ENCODE results near the gene SIGLEC11.

DNA sequence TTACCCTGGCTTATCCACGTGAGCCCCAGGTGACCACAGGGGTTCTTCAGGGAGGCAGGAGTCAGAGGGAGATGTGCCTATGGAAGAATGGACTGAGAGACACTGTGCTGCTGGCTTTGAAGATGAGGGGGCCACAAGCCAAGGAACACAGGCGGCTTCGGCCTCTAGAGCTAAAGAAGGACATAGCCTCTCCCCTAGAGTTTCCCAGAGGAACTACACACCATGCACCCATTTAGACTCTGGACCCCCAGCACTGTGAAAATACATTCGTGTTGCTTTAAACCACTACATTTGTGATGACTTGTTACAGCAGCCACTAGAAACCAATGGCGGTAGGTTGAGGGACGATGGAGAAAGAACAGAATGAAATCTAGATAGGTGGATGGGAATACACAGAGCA, 45.7 kb downstream of the SIGLEC11 start:
- TF ChIP-seq, protein P1, sequence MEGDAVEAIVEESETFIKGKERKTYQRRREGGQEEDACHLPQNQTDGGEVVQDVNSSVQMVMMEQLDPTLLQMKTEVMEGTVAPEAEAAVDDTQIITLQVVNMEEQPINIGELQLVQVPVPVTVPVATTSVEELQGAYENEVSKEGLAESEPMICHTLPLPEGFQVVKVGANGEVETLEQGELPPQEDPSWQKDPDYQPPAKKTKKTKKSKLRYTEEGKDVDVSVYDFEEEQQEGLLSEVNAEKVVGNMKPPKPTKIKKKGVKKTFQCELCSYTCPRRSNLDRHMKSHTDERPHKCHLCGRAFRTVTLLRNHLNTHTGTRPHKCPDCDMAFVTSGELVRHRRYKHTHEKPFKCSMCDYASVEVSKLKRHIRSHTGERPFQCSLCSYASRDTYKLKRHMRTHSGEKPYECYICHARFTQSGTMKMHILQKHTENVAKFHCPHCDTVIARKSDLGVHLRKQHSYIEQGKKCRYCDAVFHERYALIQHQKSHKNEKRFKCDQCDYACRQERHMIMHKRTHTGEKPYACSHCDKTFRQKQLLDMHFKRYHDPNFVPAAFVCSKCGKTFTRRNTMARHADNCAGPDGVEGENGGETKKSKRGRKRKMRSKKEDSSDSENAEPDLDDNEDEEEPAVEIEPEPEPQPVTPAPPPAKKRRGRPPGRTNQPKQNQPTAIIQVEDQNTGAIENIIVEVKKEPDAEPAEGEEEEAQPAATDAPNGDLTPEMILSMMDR (IDR thresholded peaks at IDR 0.05; ENCODE audit: insufficient read depth, low read length, poor library complexity, severe bottlenecking), result no peak
- TF ChIP-seq EZH2phosphoT487 (conservative IDR thresholded peaks at IDR 0.05; ENCODE audit: low read length), result no peak

All from SU-DHL-6 (cell line).